ENCODE data around the gene CASQ2.

DNA sequence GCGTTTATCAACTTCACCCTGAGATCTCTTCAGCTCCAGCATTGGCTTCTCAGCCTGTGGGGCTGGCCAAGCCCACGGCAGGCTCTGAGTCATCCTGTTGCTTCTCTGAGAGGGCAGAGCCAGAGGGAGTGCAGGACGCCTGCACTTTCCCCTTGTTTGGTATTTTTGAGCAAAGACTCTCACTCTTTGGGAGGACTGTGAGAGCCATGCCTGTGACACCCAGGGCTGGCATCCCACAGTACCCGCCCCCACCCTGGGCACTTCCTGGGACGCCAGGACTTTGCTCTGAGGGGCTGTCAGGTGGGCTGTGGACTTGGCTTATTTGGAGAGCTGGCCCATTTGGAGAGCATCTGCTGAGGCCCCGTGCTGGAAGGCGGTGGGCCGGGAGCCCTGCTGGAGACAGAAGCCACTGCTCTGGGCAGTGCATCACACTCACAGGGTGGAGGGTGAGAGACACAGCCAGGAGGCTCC, 89.3 kb downstream of the CASQ2 start:
- TF ChIP-seq, protein P1, sequence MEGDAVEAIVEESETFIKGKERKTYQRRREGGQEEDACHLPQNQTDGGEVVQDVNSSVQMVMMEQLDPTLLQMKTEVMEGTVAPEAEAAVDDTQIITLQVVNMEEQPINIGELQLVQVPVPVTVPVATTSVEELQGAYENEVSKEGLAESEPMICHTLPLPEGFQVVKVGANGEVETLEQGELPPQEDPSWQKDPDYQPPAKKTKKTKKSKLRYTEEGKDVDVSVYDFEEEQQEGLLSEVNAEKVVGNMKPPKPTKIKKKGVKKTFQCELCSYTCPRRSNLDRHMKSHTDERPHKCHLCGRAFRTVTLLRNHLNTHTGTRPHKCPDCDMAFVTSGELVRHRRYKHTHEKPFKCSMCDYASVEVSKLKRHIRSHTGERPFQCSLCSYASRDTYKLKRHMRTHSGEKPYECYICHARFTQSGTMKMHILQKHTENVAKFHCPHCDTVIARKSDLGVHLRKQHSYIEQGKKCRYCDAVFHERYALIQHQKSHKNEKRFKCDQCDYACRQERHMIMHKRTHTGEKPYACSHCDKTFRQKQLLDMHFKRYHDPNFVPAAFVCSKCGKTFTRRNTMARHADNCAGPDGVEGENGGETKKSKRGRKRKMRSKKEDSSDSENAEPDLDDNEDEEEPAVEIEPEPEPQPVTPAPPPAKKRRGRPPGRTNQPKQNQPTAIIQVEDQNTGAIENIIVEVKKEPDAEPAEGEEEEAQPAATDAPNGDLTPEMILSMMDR (IDR thresholded peaks at IDR 0.05) = no peak
- no peak for TF ChIP-seq EZH2 (IDR thresholded peaks at IDR 0.05; ENCODE audit: borderline replicate concordance, insufficient read depth, low read depth, low read length, poor library complexity, severe bottlenecking)
